B cell (primary cell): Measurements from ENCODE around the gene NR3C2. TPM values are rescaled to one million over a fixed set of nuclear protein-coding genes. Genes with fewer than 3 reads are reported as not detected.
"Not testable (repeated sequence)": the region's sequence is repeated elsewhere in the genome, so short reads cannot be mapped to it uniquely, and the experiment has no call there.

ENCODE experiments used
- ATAC-seq: fragments of 200-7000 bp; cut with Tn5 transposase; one replicate; pipeline ENCODE4 v1.10.0; 2021; ENCODE audit warnings: low read depth, mild to moderate bottlenecking, moderate number of reproducible peaks, moderate library complexity
- CTCF ChIA-PET: fragments of 350-600 bp; sonication (Branson Sonifier 250); formaldehyde crosslinking; loops from one replicate; lab custom pipeline; 2021; ENCODE audit warnings: antibody characterized with exemption, inconsistent platforms; lab: Charles Lee
- POLR2A ChIA-PET: fragments of 350-600 bp; sonication (Branson Sonifier 250); formaldehyde crosslinking; loops from one replicate; lab custom pipeline; 2021; ENCODE audit warnings: antibody characterized with exemption; lab: Charles Lee
- DNase-seq: peaks from one replicate; pipeline ENCODE4 v3.0.0; 2013
- H2AFZ ChIP-seq: 2 replicates; pipeline ENCODE4 v1.6.1; 2012; ENCODE audit warnings: mild to moderate bottlenecking, low read depth, low read length; ENCODE audit not compliant: insufficient read depth, poor library complexity, severe bottlenecking
- H3K27ac ChIP-seq, 2 donors: 1 replicate in 1 of 2; 2 replicates in 1 of 2; pipeline ENCODE4 v1.5.1; 2012 to 2013; ENCODE audit warnings: low read length in 2 of 2, mild to moderate bottlenecking in 2 of 2, moderate library complexity in 1 of 2
- H3K27me3 ChIP-seq, 4 experiments: fragments of 200-600 bp in 1 of 4; sonication (generic) in 1 of 4; replicated peaks in 1 of 4; 1 replicate in 2 of 4; 2 replicates in 2 of 4; pipeline versions ENCODE4 v1.6.1 to v1.7.0; 2013 to 2016; ENCODE audit warnings: low read length in 3 of 4, mild to moderate bottlenecking in 2 of 4, mixed read lengths in 1 of 4, moderate library complexity in 1 of 4; ENCODE audit not compliant: insufficient read depth in 4 of 4, control insufficient read depth in 3 of 4; ENCODE audit errors: control extremely low read depth in 1 of 4
- H3K36me3 ChIP-seq, 2 experiments: replicated peaks in 1 of 2; 1 replicate in 1 of 2; 2 replicates in 1 of 2; pipeline versions ENCODE4 v1.6.1 to v1.7.1; 2013; ENCODE audit warnings: low read length in 1 of 2; ENCODE audit not compliant: insufficient read depth in 2 of 2, control insufficient read depth in 1 of 2; ENCODE audit errors: control extremely low read depth in 1 of 2, extremely low read depth in 1 of 2
- H3K4me1 ChIP-seq, 2 donors: fragments of 200-600 bp in 1 of 2; sonication (generic) in 1 of 2; 1 replicate in 1 of 2; 2 replicates in 1 of 2; pipeline versions ENCODE4 v1.5.1 to v1.6.1; 2013 to 2017; ENCODE audit warnings: low read length in 2 of 2; ENCODE audit not compliant: control insufficient read depth in 2 of 2, insufficient read depth in 2 of 2
- H3K4me2 ChIP-seq: replicated peaks from 2 replicates; pipeline ENCODE3; 2012; ENCODE audit warnings: mild to moderate bottlenecking, low read depth, low read length; ENCODE audit not compliant: poor library complexity, severe bottlenecking
- H3K4me3 ChIP-seq, 5 experiments: fragments of 200-600 bp in 1 of 5; sonication (generic) in 1 of 5; 1 replicate in 3 of 5; 2 replicates in 2 of 5; pipeline versions ENCODE4 v1.5.1 to v1.7.0; 2011 to 2016; ENCODE audit warnings: low read length in 4 of 5, mild to moderate bottlenecking in 4 of 5, low read depth in 2 of 5, control low read depth in 1 of 5, moderate library complexity in 1 of 5; ENCODE audit not compliant: insufficient read depth in 1 of 5; ENCODE audit errors: control extremely low read depth in 1 of 5, extremely low read depth in 1 of 5
- H3K79me2 ChIP-seq: fragments of 200-600 bp; sonication (generic); one replicate; pipeline ENCODE4 v1.6.0; 2016; ENCODE audit warnings: low read length; ENCODE audit not compliant: control insufficient read depth, insufficient read depth
- H3K9ac ChIP-seq: fragments of 200-600 bp; sonication (generic); 2 replicates; pipeline ENCODE4 v1.6.1; 2017; ENCODE audit warnings: mild to moderate bottlenecking, low read length, moderate library complexity
- H3K9me3 ChIP-seq, 3 donors: one replicate each; pipeline versions ENCODE4 v1.6.1 to v1.7.1; 2013; ENCODE audit warnings: low read length in 2 of 3; ENCODE audit not compliant: control insufficient read depth in 2 of 3, insufficient read depth in 1 of 3; ENCODE audit errors: control extremely low read depth in 1 of 3
- H4K20me1 ChIP-seq: 2 replicates; pipeline ENCODE4 v1.6.0; 2012; ENCODE audit warnings: mild to moderate bottlenecking, low read length; ENCODE audit not compliant: insufficient read depth, control insufficient read depth, poor library complexity, severe bottlenecking
- H3K27ac Mint-ChIP-seq: one replicate; pipeline ENCODE4 v1.8.0; 2021; ENCODE audit warnings: mixed read lengths
- H3K27me3 Mint-ChIP-seq: one replicate; pipeline ENCODE4 v1.8.0; 2021; ENCODE audit warnings: mixed read lengths
- H3K4me1 Mint-ChIP-seq: one replicate; pipeline ENCODE4 v1.8.0; 2021; ENCODE audit warnings: mixed read lengths
- H3K4me3 Mint-ChIP-seq: one replicate; pipeline ENCODE4 v1.8.0; 2021; ENCODE audit warnings: mixed read lengths
- H3K9me3 Mint-ChIP-seq: one replicate; pipeline ENCODE4 v1.8.0; 2022; ENCODE audit warnings: mixed read lengths; ENCODE audit not compliant: insufficient read depth
- CTCF ChIP-seq: fragments of 200-600 bp; IDR thresholded peaks from one replicate; pipeline ENCODE4 v1.8.0; 2022; ENCODE audit warnings: antibody characterized with exemption, mild to moderate bottlenecking
- EZH2 ChIP-seq: IDR thresholded peaks from 2 replicates; pipeline ENCODE4 v1.6.1; 2012; ENCODE audit warnings: borderline replicate concordance, low read depth, mild to moderate bottlenecking, moderate library complexity, low read length; ENCODE audit not compliant: insufficient read depth, poor library complexity, severe bottlenecking
- WGBS: methylation state at CpG from one replicate; pipeline ENCODE4 v1.1.5; 2013; ENCODE audit warnings: missing lambda C conversion rate; ENCODE audit not compliant: insufficient coverage; 5-methylcytosine and 5-hydroxymethylcytosine counted together
- intact Hi-C: fragments of 100-400 bp; cut with micrococcal nuclease; formaldehyde crosslinking; loops from one replicate; pipeline ENCODE4 v1.10.0; 2022
- polyA plus RNA-seq: library from polyadenylated mRNA; depleted of rRNA; stranded (reverse); fragments of >200 nt; gene quantifications from 2 replicates; pipeline ENCODE4 v1.2.3, GENCODE V29; 2012
- total RNA-seq, 2 donors: library from RNA; stranded (reverse); fragments of 120-200 nt in 1 of 2; gene quantifications; 1 replicate in 1 of 2; 2 replicates in 1 of 2; pipeline versions ENCODE4 v1.2.3 to v1.2.4, GENCODE V29; 2013 to 2022

Gene NR3C2
- total and polyA plus RNA-seq, 2 donors (not counting 1 experiment from before 2014, with no cell fraction given): 6.7 to 19.3 TPM

GRCh38 chr4:148090029-148090428 lies 352.2 kb downstream of the NR3C2 start:
- Mint-ChIP-seq H3K9me3 (no peaks in the 10 kb centered on the region), H3K4me3 (no peak overlapping the region), H3K27me3 (no peaks in the 10 kb centered on the region), H3K4me1 (no peaks in the 10 kb centered on the region), H3K27ac (no peak overlapping the region)
- intact Hi-C loops: no loop called here
- Histone ChIP-seq H3K9ac (no peak overlapping the region), H3K9me3 (peaks cover 0 to 13% (median 0%) of the 10 kb centered on the region in 3 donors), H3K79me2 (no peaks in the 10 kb centered on the region), H2AFZ (no peak overlapping the region), H3K27me3 (no peaks in the 10 kb centered on the region), H3K27ac (no peak overlapping the region), H3K4me3 (no peak overlapping the region), H3K36me3 (no peaks in the 10 kb centered on the region), H3K4me1 (no peaks in the 10 kb centered on the region), H4K20me1 (no peaks in the 10 kb centered on the region), H3K4me2 (no peak overlapping the region)
- 96% methylated on average over 3 of the region's 6 CpGs for WGBS
- DNase-seq (no peak), ATAC-seq (no peak)
- TF ChIP-seq CTCF: no peak
- CTCF ChIA-PET: no interaction called here
- POLR2A ChIA-PET: no interaction called here

- no peaks in the 10 kb centered on the region for H3K9me3 Mint-ChIP-seq
- H3K9me3 ChIP-seq: peaks cover 0 to 13% (median 0%) of the 10 kb centered on the region in 3 donors
- H3K4me3 Mint-ChIP-seq: no peak overlapping the region
- H3K79me2 ChIP-seq: no peaks in the 10 kb centered on the region
- H3K27ac Mint-ChIP-seq: no peak overlapping the region
- ChIA-PET CTCF (no interaction called here), POLR2A (no interaction called here)
- H3K27me3 Mint-ChIP-seq: no peaks in the 10 kb centered on the region
- H3K27me3 ChIP-seq: no peaks in the 10 kb centered on the region
- H3K4me2 ChIP-seq: no peak overlapping the region
- no peaks in the 10 kb centered on the region for H3K4me1 Mint-ChIP-seq
- H3K9ac ChIP-seq: no peak overlapping the region
- no peak overlapping the region for H2AFZ ChIP-seq
- no peak overlapping the region for H3K4me3 ChIP-seq
- WGBS: no CpG with 5 or more reads among the region's 6 CpGs
- no peaks in the 10 kb centered on the region for H3K4me1 ChIP-seq
- no peak for ATAC-seq
- TF ChIP-seq EZH2 (no peak), CTCF (no peak)
- H3K27ac ChIP-seq: no peak overlapping the region
- intact Hi-C loops: no loop called here
- H3K36me3 ChIP-seq: no peaks in the 10 kb centered on the region
- H4K20me1 ChIP-seq: no peaks in the 10 kb centered on the region
- no peak for DNase-seq
These were observed 352.6 kb downstream of the NR3C2 start for GRCh38 chr4:148089624-148090023.

GRCh38 chr4:148083073-148083472 lies 359.1 kb downstream of the NR3C2 start:
- H3K4me3 ChIP-seq, H3K27ac Mint-ChIP-seq, H3K9me3 ChIP-seq, H3K27me3 Mint-ChIP-seq, intact Hi-C loops, H3K4me3 Mint-ChIP-seq, H3K27me3 ChIP-seq, H3K79me2 ChIP-seq, H3K4me2 ChIP-seq, ATAC-seq, H2AFZ ChIP-seq, H3K9me3 Mint-ChIP-seq, H3K36me3 ChIP-seq, H3K27ac ChIP-seq, H3K4me1 Mint-ChIP-seq, H4K20me1 ChIP-seq, DNase-seq, H3K4me1 ChIP-seq, POLR2A ChIA-PET, H3K9ac ChIP-seq: not testable (repeated sequence)
- 94% methylated on average over 3 of the region's 4 CpGs for WGBS
- CTCF ChIA-PET: interaction anchor here (0.6 kb wide), 1 partner anchor 686 kb away, joined by 3 read pairs; no protein-coding TSS in a partner anchor
